Kidney (tissue), 22 donors: ENCODE measurements around the gene IL1F10. TPM values are rescaled to one million over a fixed set of nuclear protein-coding genes. Genes with fewer than 3 reads are reported as not detected.

ENCODE experiments used
- DNase-seq, 5 donors: peaks; one replicate each; pipeline ENCODE4 v3.0.0-alpha.2; 2013 to 2020
- FAIRE-seq: peaks from 2 replicates; lab custom pipeline; 2012; peaks lifted over from hg19 to GRCh38; lab: Jason Lieb, UNC
- H3K27ac ChIP-seq, 2 donors: one replicate each; pipeline ENCODE4 v1.7.0; 2013; ENCODE audit warnings: low read depth in 2 of 2, low read length in 2 of 2, inconsistent platforms in 1 of 2
- H3K27me3 ChIP-seq: one replicate; pipeline ENCODE4 v1.7.1; 2013; ENCODE audit warnings: low read length, inconsistent platforms; ENCODE audit not compliant: control insufficient read depth, insufficient read depth
- H3K36me3 ChIP-seq, 3 donors: one replicate each; pipeline versions ENCODE4 v1.7.0 to v1.7.1; 2013; ENCODE audit warnings: low read length in 3 of 3, control low read depth in 1 of 3, inconsistent platforms in 1 of 3; ENCODE audit not compliant: insufficient read depth in 3 of 3, control insufficient read depth in 2 of 3
- H3K4me1 ChIP-seq, 3 donors: one replicate each; pipeline versions ENCODE4 v1.7.0 to v1.7.1; 2013; ENCODE audit warnings: low read length in 3 of 3, inconsistent platforms in 1 of 3, low read depth in 1 of 3; ENCODE audit not compliant: control insufficient read depth in 2 of 3, insufficient read depth in 2 of 3
- H3K4me3 ChIP-seq, 3 donors: one replicate each; pipeline versions ENCODE4 v1.7.0 to v1.8.1; 2013; ENCODE audit warnings: low read length in 3 of 3, control low read depth in 1 of 3, inconsistent platforms in 1 of 3
- H3K9ac ChIP-seq, 3 donors: one replicate each; pipeline versions ENCODE4 v1.7.0 to v1.7.1; 2013; ENCODE audit warnings: low read length in 3 of 3, control low read depth in 1 of 3, inconsistent platforms in 1 of 3
- H3K9me3 ChIP-seq, 3 donors: one replicate each; pipeline versions ENCODE4 v1.7.0 to v1.7.1; 2013; ENCODE audit warnings: low read length in 3 of 3, control low read depth in 1 of 3, inconsistent platforms in 1 of 3; ENCODE audit not compliant: control insufficient read depth in 2 of 3, insufficient read depth in 1 of 3
- intact Hi-C: fragments of 100-400 bp; cut with DNase I; formaldehyde crosslinking; loops from one replicate; pipeline ENCODE4 v1.11.1; 2022
- long read RNA-seq, 10 donors: library from polyadenylated mRNA in 1 of 10; unstranded in 1 of 10; transcript quantifications; one replicate each; pipeline ENCODE4 v2.0.0 and lab custom pipeline, GENCODE V29; 2021 to 2026
- polyA plus RNA-seq: library from polyadenylated mRNA; stranded (reverse); fragments of 350-450 nt; fragmentation: Illumina TruSeq; extraction: RNeasy Lipid Tissue Mini Kit (QIAGEN cat#74804); gene quantifications from one replicate; pipeline ENCODE4 v1.2.3, GENCODE V29; 2014; ENCODE audit warnings: low read depth, low replicate concordance; ENCODE audit not compliant: insufficient read depth
- total RNA-seq: library from RNA; stranded (reverse); fragmentation: NEBNext Ultra II Directional; extraction: Animal tissue kit (Norgen Biotek cat#: 25700); gene quantifications from one replicate; pipeline ENCODE4 v1.2.1, GENCODE V29; 2021
- TF ChIP-seq, protein P1 (sequence below): IDR thresholded peaks from 3 replicates; pipeline ENCODE4 v1.5.1; 2012; ENCODE audit warnings: mild to moderate bottlenecking, moderate library complexity, borderline replicate concordance; ENCODE audit not compliant: insufficient read depth; ENCODE audit errors: extremely low read depth
- donor health status: control.
- donor health status: control.
- donor health status: control.
- donor health status: control.
- donor health status: control.
- donor health status: DM: yes; HTN: yes; CAD: no.
- donor health status: Normal renal cell carcinoma (clear cell type).

IL1F10 gene, protein sequence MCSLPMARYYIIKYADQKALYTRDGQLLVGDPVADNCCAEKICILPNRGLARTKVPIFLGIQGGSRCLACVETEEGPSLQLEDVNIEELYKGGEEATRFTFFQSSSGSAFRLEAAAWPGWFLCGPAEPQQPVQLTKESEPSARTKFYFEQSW
- not detected for total RNA-seq
- not detected for polyA plus RNA-seq
- long read RNA-seq, donor 1, result 0 reads
- long read RNA-seq, donor 2, result 0 reads
- long read RNA-seq, donor 3, result 0 reads
- long read RNA-seq, donor 4, result 0 reads
- long read RNA-seq, donor 5, result 0 reads
- long read RNA-seq, donor 6, result 0 reads
- long read RNA-seq, donor 7, result 0 reads
- long read RNA-seq, donor 8, result 0 reads
- long read RNA-seq, donor 9, result 0 reads
- long read RNA-seq, donor 10, result 0 reads

DNA sequence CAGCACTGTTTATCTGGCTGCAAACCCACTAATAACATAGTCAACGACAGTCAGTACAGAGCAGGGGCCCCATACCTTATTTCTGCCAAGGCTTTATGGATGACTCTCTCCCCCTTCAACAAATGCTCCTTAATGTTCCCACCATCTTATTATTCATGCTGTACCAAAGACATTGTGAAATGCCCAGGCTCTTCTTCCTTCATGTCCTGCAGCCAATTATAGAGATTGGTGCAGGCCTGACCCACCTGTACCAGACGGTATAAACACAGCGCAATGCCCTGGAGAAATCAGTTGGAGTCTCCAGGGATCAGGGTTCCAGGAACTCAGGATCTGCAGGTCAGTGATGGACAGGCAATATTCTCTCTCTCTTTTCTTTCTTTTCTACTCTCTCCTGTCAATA lies at the start of gene IL1F10:
TSS of gene IL1F10 (plus strand) at position 290 of the 400 bp plus-strand sequence. CDS start 4,769 bp downstream, outside the sequence.
- FAIRE-seq (no peak), DNase-seq (no peak)
- TF ChIP-seq, protein P1, sequence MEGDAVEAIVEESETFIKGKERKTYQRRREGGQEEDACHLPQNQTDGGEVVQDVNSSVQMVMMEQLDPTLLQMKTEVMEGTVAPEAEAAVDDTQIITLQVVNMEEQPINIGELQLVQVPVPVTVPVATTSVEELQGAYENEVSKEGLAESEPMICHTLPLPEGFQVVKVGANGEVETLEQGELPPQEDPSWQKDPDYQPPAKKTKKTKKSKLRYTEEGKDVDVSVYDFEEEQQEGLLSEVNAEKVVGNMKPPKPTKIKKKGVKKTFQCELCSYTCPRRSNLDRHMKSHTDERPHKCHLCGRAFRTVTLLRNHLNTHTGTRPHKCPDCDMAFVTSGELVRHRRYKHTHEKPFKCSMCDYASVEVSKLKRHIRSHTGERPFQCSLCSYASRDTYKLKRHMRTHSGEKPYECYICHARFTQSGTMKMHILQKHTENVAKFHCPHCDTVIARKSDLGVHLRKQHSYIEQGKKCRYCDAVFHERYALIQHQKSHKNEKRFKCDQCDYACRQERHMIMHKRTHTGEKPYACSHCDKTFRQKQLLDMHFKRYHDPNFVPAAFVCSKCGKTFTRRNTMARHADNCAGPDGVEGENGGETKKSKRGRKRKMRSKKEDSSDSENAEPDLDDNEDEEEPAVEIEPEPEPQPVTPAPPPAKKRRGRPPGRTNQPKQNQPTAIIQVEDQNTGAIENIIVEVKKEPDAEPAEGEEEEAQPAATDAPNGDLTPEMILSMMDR, result no peak
- no peak within 1 kb of the TSS for H3K27ac ChIP-seq
- H3K9ac ChIP-seq, result no peak within 1 kb of the TSS
- H3K4me3 ChIP-seq, result no peak within 1 kb of the TSS
- H3K36me3 ChIP-seq, result no peaks in the 10 kb centered on the region
- H3K27me3 ChIP-seq, result no peaks in the 10 kb centered on the region
- no peaks in the 10 kb centered on the region for H3K4me1 ChIP-seq
- no peaks in the 10 kb centered on the region for H3K9me3 ChIP-seq
- intact Hi-C loops, result no loop called here

DNA sequence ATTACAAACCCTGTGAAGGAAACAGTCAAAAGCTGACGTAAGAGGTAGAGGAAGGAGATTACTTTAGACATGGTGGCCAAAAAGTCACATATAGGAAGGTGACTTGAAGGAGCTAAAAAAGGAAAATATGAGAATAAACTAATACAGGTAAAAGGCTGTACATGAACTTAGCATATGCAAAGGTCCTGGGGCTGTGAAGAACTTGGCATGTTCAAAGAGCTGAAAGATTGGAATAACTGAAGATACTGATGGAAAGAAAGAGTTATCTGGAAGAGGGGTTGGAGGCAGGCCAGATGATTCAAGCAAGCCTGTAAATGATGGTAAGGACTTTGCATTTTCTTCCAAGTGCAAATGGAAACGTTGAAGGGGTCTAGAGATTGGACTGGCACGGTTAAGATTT lies 49.3 kb upstream of the IL1F10 start:
- Histone ChIP-seq H3K27ac (no peak overlapping the region), H3K9me3 (no peaks in the 10 kb centered on the region), H3K9ac (no peak overlapping the region), H3K4me1 (no peaks in the 10 kb centered on the region), H3K4me3 (no peak overlapping the region), H3K36me3 (no peaks in the 10 kb centered on the region), H3K27me3 (no peaks in the 10 kb centered on the region)
- TF ChIP-seq, protein P1, result no peak
- intact Hi-C loops, result no loop called here
- DNase-seq, result no peak
- FAIRE-seq, result no peak

DNA sequence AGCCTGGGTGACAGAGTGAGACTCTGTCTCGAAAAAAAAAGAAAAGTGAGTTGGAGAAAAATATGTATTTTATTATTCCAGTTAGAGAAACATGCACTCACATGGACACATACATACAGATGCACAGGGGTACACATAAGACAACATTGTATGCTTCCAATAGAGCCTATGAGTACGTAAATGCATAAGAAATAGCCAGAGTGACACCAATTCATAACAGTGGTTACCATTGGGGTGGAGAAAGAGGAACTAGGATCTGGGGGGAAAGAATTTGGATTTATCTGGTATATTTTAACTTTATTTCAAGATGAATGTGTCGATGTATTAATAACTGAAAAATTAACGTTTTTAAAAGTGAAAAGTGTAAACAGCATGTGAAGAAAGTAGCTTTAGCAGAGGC lies 46.5 kb upstream of the IL1F10 start:
- H3K9ac ChIP-seq, result no peak overlapping the region
- TF ChIP-seq, protein P1, result no peak
- H3K9me3 ChIP-seq, result no peaks in the 10 kb centered on the region
- FAIRE-seq (no peak), DNase-seq (no peak)
- intact Hi-C loops, result no loop called here
- no peaks in the 10 kb centered on the region for H3K4me1 ChIP-seq
- H3K36me3 ChIP-seq, result no peaks in the 10 kb centered on the region
- no peak overlapping the region for H3K4me3 ChIP-seq
- no peak overlapping the region for H3K27ac ChIP-seq
- H3K27me3 ChIP-seq, result no peaks in the 10 kb centered on the region
